H9 (cell line): ENCODE data around the gene NAA60. TPM values are rescaled to one million over a fixed set of nuclear protein-coding genes. Genes with fewer than 3 reads are reported as not detected.

Source experiments
- DNase-seq: peaks from one replicate; pipeline ENCODE4 v3.0.0-alpha.2; 2017
- H2AFZ ChIP-seq: one replicate; pipeline ENCODE4 v1.6.1; 2013; ENCODE audit warnings: mild to moderate bottlenecking, low read length, control low read depth, moderate library complexity
- H2AK5ac ChIP-seq: 2 replicates; pipeline ENCODE4 v1.6.1; 2013; ENCODE audit warnings: low read length, control low read depth, mixed read lengths; ENCODE audit not compliant: insufficient read length
- H2BK120ac ChIP-seq: one replicate; pipeline ENCODE4 v1.6.1; 2013; ENCODE audit warnings: low read depth, mild to moderate bottlenecking, low read length, control low read depth, inconsistent platforms; ENCODE audit not compliant: poor library complexity, severe bottlenecking
- H2BK12ac ChIP-seq: 2 replicates; pipeline ENCODE4 v1.6.1; 2013; ENCODE audit warnings: low read length, control low read depth, mixed read lengths, low read depth; ENCODE audit not compliant: insufficient read length
- H2BK15ac ChIP-seq: 2 replicates; pipeline ENCODE4 v1.6.1; 2013; ENCODE audit warnings: low read depth, low read length, control low read depth
- H2BK20ac ChIP-seq: one replicate; pipeline ENCODE4 v1.6.1; 2013; ENCODE audit warnings: low read depth, mild to moderate bottlenecking, low read length, control low read depth, inconsistent platforms; ENCODE audit not compliant: poor library complexity, severe bottlenecking
- H2BK5ac ChIP-seq: 2 replicates; pipeline ENCODE4 v1.6.1; 2013; ENCODE audit warnings: low read length, control low read depth, mixed read lengths; ENCODE audit not compliant: insufficient read length
- H3K14ac ChIP-seq: 2 replicates; pipeline ENCODE4 v1.6.1; 2013; ENCODE audit warnings: low read length, control low read depth; ENCODE audit not compliant: insufficient read depth
- H3K18ac ChIP-seq: 2 replicates; pipeline ENCODE4 v1.6.1; 2013; ENCODE audit warnings: low read depth, mild to moderate bottlenecking, mixed read lengths, low read length, control low read depth; ENCODE audit not compliant: insufficient read length
- H3K23ac ChIP-seq: 2 replicates; pipeline ENCODE4 v1.6.1; 2013; ENCODE audit warnings: low read length, control low read depth, mixed read lengths, low read depth; ENCODE audit not compliant: insufficient read length
- H3K23me2 ChIP-seq: 2 replicates; pipeline ENCODE4 v1.6.1; 2013; ENCODE audit warnings: low read depth, mild to moderate bottlenecking, mixed read lengths, low read length, control low read depth; ENCODE audit not compliant: insufficient read length, poor library complexity, severe bottlenecking
- H3K27ac ChIP-seq: 2 replicates; pipeline ENCODE4 v1.5.1; 2013; ENCODE audit warnings: low read length, control low read depth, mixed read lengths, low read depth; ENCODE audit not compliant: insufficient read length
- H3K27me3 ChIP-seq: 2 replicates; pipeline ENCODE4 v1.6.1; 2013; ENCODE audit warnings: low read length, control low read depth, inconsistent platforms; ENCODE audit not compliant: insufficient read depth
- H3K4ac ChIP-seq: 2 replicates; pipeline ENCODE4 v1.6.1; 2013; ENCODE audit warnings: low read depth, mild to moderate bottlenecking, control low read depth, inconsistent platforms, low read length, moderate library complexity
- H3K4me1 ChIP-seq: 2 replicates; pipeline ENCODE4 v1.6.1; 2013; ENCODE audit warnings: low read length, control low read depth, inconsistent platforms; ENCODE audit not compliant: insufficient read depth
- H3K4me2 ChIP-seq: 2 replicates; pipeline ENCODE4 v1.6.1; 2013; ENCODE audit warnings: low read length, control low read depth, mixed read lengths; ENCODE audit not compliant: insufficient read length, insufficient read depth
- H3K56ac ChIP-seq: 2 replicates; pipeline ENCODE4 v1.6.1; 2013; ENCODE audit warnings: low read depth, mild to moderate bottlenecking, mixed read lengths, low read length, control low read depth; ENCODE audit not compliant: insufficient read length
- H3K79me1 ChIP-seq: 2 replicates; pipeline ENCODE4 v1.6.1; 2013; ENCODE audit warnings: low read depth, mild to moderate bottlenecking, moderate library complexity, low read length, control low read depth, inconsistent platforms; ENCODE audit not compliant: insufficient read depth, poor library complexity, severe bottlenecking
- H3K79me2 ChIP-seq: 2 replicates; pipeline ENCODE4 v1.6.1; 2013; ENCODE audit warnings: low read length, control low read depth, inconsistent platforms; ENCODE audit not compliant: insufficient read depth
- H3K9ac ChIP-seq: 2 replicates; pipeline ENCODE4 v1.6.1; 2013; ENCODE audit warnings: low read length, control low read depth, mixed read lengths; ENCODE audit not compliant: insufficient read length; ENCODE audit errors: extremely low read depth
- H3K9me3 ChIP-seq: one replicate; pipeline ENCODE4 v1.6.1; 2013; ENCODE audit warnings: low read depth, low read length, inconsistent platforms; ENCODE audit not compliant: control insufficient read depth
- H3T11ph ChIP-seq: one replicate; pipeline ENCODE4 v1.6.1; 2013; ENCODE audit warnings: mild to moderate bottlenecking, low read length, control low read depth, inconsistent platforms
- H4K20me1 ChIP-seq: one replicate; pipeline ENCODE4 v1.6.1; 2013; ENCODE audit not compliant: control insufficient read depth, insufficient read length, insufficient read depth
- H4K5ac ChIP-seq: 2 replicates; pipeline ENCODE4 v1.6.1; 2013; ENCODE audit warnings: low read depth, mild to moderate bottlenecking, mixed read lengths, low read length, control low read depth; ENCODE audit not compliant: insufficient read length
- H4K8ac ChIP-seq: replicated peaks from 2 replicates; pipeline ENCODE4 v1.6.1; 2013; ENCODE audit warnings: low read length, control low read depth, mixed read lengths, low read depth; ENCODE audit not compliant: insufficient read length
- H4K91ac ChIP-seq: 2 replicates; pipeline ENCODE4 v1.6.1; 2013; ENCODE audit warnings: low read depth, mild to moderate bottlenecking, moderate library complexity, mixed read lengths, low read length, control low read depth; ENCODE audit not compliant: insufficient read length
- H3K27ac Mint-ChIP-seq, 3 experiments: 2 replicates in 2 of 3; 3 replicates in 1 of 3; pipeline ENCODE4 v1.8.0; 2020 to 2021; ENCODE audit warnings: mixed read lengths in 3 of 3, mild to moderate bottlenecking in 1 of 3, moderate library complexity in 1 of 3
- H3K27me3 Mint-ChIP-seq: 2 replicates; pipeline ENCODE4 v1.8.0; 2021; ENCODE audit warnings: low read depth, mild to moderate bottlenecking, moderate library complexity, mixed read lengths
- H3K36me3 Mint-ChIP-seq, 3 experiments: 2 replicates in 2 of 3; 3 replicates in 1 of 3; pipeline ENCODE4 v1.8.0; 2020 to 2021; ENCODE audit warnings: low read depth in 3 of 3, mixed read lengths in 3 of 3; ENCODE audit not compliant: insufficient read depth in 1 of 3
- H3K4me1 Mint-ChIP-seq, 2 experiments: 2 replicates each; pipeline ENCODE4 v1.8.0; 2020; ENCODE audit warnings: mixed read lengths in 2 of 2
- H3K4me3 Mint-ChIP-seq, 2 experiments: 2 replicates in 1 of 2; 3 replicates in 1 of 2; pipeline ENCODE4 v1.8.0; 2020 to 2021; ENCODE audit warnings: mild to moderate bottlenecking in 2 of 2, mixed read lengths in 2 of 2, moderate library complexity in 1 of 2
- H3K9me3 Mint-ChIP-seq, 2 experiments: 2 replicates in 1 of 2; 3 replicates in 1 of 2; pipeline ENCODE4 v1.8.0; 2020; ENCODE audit warnings: mild to moderate bottlenecking in 2 of 2, mixed read lengths in 2 of 2, moderate library complexity in 1 of 2
- CTCF ChIP-seq: fragments of 200-600 bp; sonication (generic); conservative IDR thresholded peaks from 3 replicates; pipeline ENCODE4 v1.8.0; 2021; ENCODE audit warnings: antibody characterized with exemption, mild to moderate bottlenecking
- WGBS: extraction: QIAGEN DNeasy Blood & Tissue Kit; methylation state at CpG from one replicate; pipeline ENCODE4 v1.1.7; 2013; ENCODE audit warnings: missing lambda C conversion rate, low lambda C conversion rate, mixed read lengths; ENCODE audit not compliant: insufficient read length; ENCODE audit errors: extremely low coverage; 5-methylcytosine and 5-hydroxymethylcytosine counted together
- total RNA-seq: library from RNA; stranded (reverse); gene quantifications from 2 replicates; pipeline ENCODE4 v1.2.1, GENCODE V29; 2021

The NAA60 gene
- total RNA-seq, 1 experiment from 2014 or later: 49.3 TPM

GRCh38 chr16:3475604-3476375 is 32.3 kb downstream of the NAA60 start:
- no peak for TF ChIP-seq CTCF
- no peaks in the 10 kb centered on the region for H3K9me3 ChIP-seq
- H3K9me3 Mint-ChIP-seq: no peaks in the 10 kb centered on the region
- H3K56ac ChIP-seq: no peak overlapping the region
- no peak overlapping the region for H2BK120ac ChIP-seq
- no peaks in the 10 kb centered on the region for H3K27me3 ChIP-seq
- H2BK15ac ChIP-seq: 0 out of 2 replicates have a peak overlapping the region, but pooled peaks have one; percentile 68
- peaks cover 2% of the 10 kb centered on the region; the same call in 1 of the 2 replicates for H3K79me2 ChIP-seq
- H3T11ph ChIP-seq: no peak overlapping the region
- peaks cover under 1 to 2% of the 10 kb centered on the region in 2 experiments for H3K4me1 Mint-ChIP-seq
- H3K23me2 ChIP-seq: no peaks in the 10 kb centered on the region
- no peak overlapping the region for H3K23ac ChIP-seq
- no CpG with 5 or more reads among the region's 29 CpGs for WGBS
- peak overlapping the region; percentile 17; the same call in 1 of the 2 replicates for H3K14ac ChIP-seq
- H3K27me3 Mint-ChIP-seq: no peaks in the 10 kb centered on the region; the same call in 1 of the 2 replicates
- H3K4me2 ChIP-seq: no peak overlapping the region
- no peak overlapping the region for H3K4me3 Mint-ChIP-seq
- no peak for DNase-seq
- H4K91ac ChIP-seq: no peak overlapping the region
- H3K36me3 Mint-ChIP-seq: peaks cover 3 to 19% (median 11%) of the 10 kb centered on the region in 3 experiments; a peak in 6 of 7 replicates
- no peak overlapping the region for H3K9ac ChIP-seq
- H4K20me1 ChIP-seq: peaks cover 3% of the 10 kb centered on the region
- no peak overlapping the region for H2BK12ac ChIP-seq
- H3K79me1 ChIP-seq: no peaks in the 10 kb centered on the region
- H3K4me1 ChIP-seq: no peaks in the 10 kb centered on the region
- H3K27ac Mint-ChIP-seq: peak overlapping the region in 2 of 3 experiments; percentile 68 to 90; a peak in 4 of 7 replicates
- no peak overlapping the region for H4K8ac ChIP-seq
- H2BK20ac ChIP-seq: no peak overlapping the region
- H4K5ac ChIP-seq: no peak overlapping the region
- no peak overlapping the region for H2BK5ac ChIP-seq
- H2AK5ac ChIP-seq: no peak overlapping the region
- no peak overlapping the region for H3K27ac ChIP-seq
- H3K4ac ChIP-seq: no peak overlapping the region
- no peak overlapping the region for H2AFZ ChIP-seq
- no peak overlapping the region for H3K18ac ChIP-seq
